GM18505 (cell line): Measurements from ENCODE around the gene TPCN1.
"Not testable (repeated sequence)": the region's sequence is repeated elsewhere in the genome, so short reads cannot be mapped to it uniquely, and the experiment has no call there.

Experiments
- ATAC-seq: cut with Tn5 transposase; IDR thresholded peaks from one replicate; pipeline ENCODE4 v1.9.1; 2021; ENCODE audit not compliant: unreplicated experiment
- POLR2A ChIP-seq: IDR thresholded peaks from 4 replicates; pipeline ENCODE4 v1.6.1; 2011; ENCODE audit warnings: borderline replicate concordance; ENCODE audit not compliant: insufficient read depth, insufficient read length; ENCODE audit errors: extremely low read depth

TPCN1 gene

GRCh38 chr12:113202300-113203075 is 18.8 kb upstream of the TPCN1 start:
- TF ChIP-seq POLR2A, result no peak
- no peak for ATAC-seq

GRCh38 chr12:113203852-113204760 is 17.2 kb upstream of the TPCN1 start:
- TF ChIP-seq POLR2A, result no peak
- ATAC-seq, result no peak

DNA sequence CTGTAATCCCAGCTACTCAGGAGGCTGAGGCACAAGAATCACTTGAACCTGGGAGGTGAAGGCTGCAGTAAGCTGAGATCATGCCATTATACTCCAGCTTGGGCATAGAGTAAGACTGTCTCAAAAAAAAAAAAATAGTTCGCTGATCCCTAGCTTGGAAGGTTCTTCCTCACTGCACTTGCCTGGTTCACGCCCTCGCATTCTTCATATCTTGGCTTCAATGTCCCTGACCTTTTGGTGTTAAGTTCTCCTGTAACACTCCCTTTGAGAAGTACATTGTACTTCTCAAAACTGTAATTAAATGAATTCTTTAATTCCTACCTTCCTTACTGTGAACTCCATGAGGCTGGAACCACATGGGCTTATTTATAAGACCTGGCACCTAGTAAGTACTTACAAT is 16.5 kb upstream of the TPCN1 start:
- no peak for TF ChIP-seq POLR2A
- no peak for ATAC-seq

GRCh38 chr12:113206802-113207201 is 14.5 kb upstream of the TPCN1 start:
- ATAC-seq, result not testable (repeated sequence)

DNA sequence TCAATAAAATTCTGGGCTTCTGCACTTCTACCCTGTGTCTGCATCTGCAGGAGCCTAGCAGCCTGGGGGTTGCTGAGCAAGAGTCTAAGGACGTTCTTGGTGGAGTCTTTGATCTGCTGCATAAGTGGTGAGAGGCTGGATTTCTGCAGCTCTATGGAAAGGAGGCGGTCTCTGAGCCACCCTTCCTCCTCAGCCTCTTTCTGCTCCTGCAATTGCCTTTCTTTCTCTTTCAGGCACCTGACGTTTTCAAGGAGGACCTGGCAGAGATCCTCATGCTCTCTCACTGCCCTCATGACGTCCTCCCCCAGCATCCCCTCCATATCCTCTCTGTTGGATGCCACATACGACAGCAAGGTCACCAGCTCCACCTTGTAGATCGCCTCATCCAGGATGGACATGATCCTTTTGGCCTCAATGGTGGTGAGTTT is 13.6 kb upstream of the TPCN1 start:
- no peak for TF ChIP-seq POLR2A
- no peak for ATAC-seq

- peak; percentile 76 for ATAC-seq
- TF ChIP-seq POLR2A, result peak; percentile 56
Observed at GRCh38 chr12:113208041-113208934, 13.0 kb upstream of the TPCN1 start.

DNA sequence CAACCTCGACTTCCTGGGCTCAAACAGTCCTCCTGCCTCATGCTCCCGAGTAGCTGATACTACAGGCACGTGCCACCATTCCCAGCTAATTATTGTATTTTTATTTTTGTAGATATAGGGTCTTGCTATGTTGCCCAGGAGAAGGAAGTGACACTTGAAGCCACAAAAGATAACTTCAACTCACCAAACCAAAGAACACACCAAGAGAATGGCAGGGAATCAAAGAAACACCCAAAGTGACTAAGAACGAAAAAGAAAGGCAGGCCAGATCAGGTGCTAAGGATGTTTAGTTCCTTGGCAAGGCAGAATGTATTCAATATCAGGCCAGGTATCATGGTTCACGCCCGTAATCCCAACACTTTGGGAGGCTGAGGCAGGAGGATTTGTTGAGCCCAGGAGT is 10.1 kb upstream of the TPCN1 start:
- no peak for ATAC-seq
- no peak for TF ChIP-seq POLR2A

GRCh38 chr12:113214895-113215400 is 6.3 kb upstream of the TPCN1 start:
- no peak for ATAC-seq
- TF ChIP-seq POLR2A, result no peak

DNA sequence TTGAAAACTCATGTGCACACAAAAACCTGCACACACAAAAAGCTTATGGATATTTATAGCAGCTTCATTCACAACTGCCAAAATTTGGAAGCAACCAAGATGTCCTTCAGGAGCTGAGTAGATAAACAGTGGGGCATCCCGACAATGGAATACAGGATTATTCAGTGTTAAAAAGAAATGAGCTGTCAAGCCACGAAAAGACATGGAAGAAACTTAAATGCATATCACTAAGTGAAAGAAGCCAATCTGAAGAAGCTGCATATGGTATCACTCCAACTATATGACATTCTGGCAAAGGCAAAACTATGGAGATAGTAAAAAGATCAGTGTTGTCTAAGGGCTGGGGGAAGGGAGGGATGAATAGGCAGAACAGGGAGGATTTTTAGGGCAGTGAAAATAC is 5.2 kb upstream of the TPCN1 start:
- ATAC-seq, result no peak
- no peak for TF ChIP-seq POLR2A

- TF ChIP-seq POLR2A, result no peak
- peak; percentile 2 for ATAC-seq
Observed at GRCh38 chr12:113220593-113221180, 577 bp upstream of the TPCN1 start.

DNA sequence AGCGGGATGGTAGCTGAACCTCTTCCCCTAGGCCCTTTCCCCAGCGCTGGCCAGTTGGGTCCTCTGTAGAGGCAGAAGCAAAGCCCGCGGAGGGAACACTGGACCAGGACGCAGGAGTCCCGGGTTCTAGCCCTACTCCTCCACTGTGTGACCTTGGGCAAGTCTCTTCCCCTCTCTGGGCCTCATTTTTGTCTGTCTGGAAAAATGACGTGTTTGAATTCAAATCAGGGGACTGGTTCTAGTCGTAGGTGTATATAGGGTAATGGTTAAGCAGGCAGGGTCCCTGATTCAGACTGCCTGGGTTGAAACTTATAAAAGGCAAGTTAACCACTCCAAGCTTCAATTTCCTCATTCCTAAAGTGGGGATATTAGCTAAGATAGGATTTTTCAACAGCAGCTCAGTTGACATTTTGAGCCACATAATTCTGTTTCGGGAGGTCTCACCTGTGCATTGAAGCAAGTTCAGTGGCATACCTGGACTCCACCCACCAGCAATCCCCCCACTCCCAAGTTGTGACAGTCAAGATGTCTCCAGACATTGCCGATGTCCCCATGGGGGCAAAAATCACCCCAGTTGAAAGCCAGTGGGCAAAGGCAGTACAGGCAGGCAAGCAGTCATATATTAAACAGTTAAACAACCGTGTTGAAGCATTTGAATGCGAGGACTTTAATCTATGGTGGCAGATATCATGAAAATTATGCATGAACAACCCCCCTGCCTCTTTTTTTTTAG is 899 bp downstream of the TPCN1 start:
- no peak for ATAC-seq
- no peak for TF ChIP-seq POLR2A
